Hypothalamus (tissue), 51 donors: ENCODE measurements around the gene CDPF1.
"Not testable (repeated sequence)": the region's sequence is repeated elsewhere in the genome, so short reads cannot be mapped to it uniquely, and the experiment has no call there.

Experiments
- DNase-seq, 51 donors: peaks; one replicate each; lab custom pipeline; 2025; lab: John Stamatoyannopoulos, UW

The CDPF1 gene

DNA sequence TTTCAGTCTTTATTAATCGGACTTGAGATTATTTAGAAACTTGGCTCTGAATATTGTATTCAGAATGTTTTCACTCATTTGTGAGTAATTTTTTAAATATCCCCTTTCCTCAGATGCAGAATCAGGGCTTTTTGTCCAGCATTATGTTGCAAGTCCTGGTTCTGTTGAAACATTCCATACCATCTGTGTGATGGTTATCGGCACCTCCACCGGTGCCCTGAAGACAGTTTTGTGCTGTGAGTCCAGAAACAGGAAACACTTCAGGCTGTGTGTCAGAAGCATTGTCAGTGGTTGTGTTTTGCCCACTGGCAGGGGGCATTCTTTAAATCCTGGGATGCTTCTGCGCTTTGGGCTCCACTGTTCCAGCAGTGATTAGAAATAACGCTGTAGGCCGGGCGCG, 20.4 kb downstream of the CDPF1 start:
- DNase-seq = no peak

DNA sequence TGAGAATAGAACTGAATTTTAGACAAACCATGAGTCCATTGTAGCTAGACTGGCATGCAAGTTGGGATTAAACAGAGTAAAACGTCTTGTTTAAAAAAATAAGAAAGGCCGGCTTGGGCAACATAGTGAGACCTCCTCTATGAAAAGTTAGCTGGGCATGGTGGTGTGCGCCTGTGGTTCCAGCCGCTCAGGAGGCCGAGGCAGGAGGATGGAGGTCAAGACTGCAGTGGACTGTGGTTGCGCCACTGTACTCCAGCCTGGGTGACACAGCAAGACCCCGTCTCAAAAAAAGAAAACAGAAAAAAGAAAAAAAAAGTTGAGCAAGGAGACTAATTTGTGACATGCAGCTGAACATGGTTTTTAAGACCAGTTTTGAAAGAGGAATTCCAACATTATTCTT, 23.5 kb downstream of the CDPF1 start:
- no peak for DNase-seq

GRCh38 chr22:46225631-46226030, 24.5 kb downstream of the CDPF1 start:
- DNase-seq = no peak

GRCh38 chr22:46224898-46225290, 25.2 kb downstream of the CDPF1 start:
- DNase-seq = no peak

DNA sequence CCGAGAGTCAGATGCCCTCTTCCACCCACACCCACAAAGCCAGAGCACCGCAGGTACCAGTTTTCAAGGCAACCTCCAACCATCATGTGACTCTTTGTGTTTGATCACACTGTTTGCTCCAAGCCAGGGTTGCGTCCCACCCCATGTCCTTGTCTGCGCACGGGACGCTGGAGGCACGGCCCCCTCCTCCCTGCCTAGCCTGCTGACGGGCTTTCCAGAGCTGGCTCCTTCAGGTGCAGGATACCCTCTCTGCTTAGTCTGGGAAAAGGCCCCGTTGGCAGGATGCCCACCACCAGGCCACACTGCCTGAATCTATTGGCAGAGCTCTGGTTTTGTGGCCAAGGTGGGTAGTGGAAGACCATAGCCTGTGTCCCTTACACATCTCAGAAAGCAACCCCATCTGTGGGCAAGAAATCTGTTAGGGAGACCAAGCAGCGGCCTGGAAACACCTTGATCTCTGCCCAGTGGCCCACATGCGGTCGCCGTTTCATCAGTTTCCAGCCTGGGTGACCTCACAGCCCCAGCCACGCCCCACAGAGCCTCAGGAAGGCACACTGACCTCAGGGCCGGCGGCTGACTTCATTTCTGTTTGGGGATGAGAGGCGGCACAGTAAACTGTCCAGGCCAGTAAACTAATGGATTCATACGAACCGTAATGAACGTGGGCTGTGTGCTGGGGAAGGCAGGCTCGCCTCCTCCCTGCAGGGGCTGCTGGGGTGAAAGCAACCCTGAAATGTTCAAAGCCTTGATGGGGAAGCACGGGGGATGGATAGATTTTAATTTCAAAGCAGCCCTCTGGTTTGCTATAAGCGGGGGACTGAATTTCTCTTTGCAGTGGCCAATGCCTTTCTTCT, 25.8 kb downstream of the CDPF1 start:
- no peak for DNase-seq

GRCh38 chr22:46220921-46221320, 29.2 kb downstream of the CDPF1 start:
- no peak for DNase-seq

GRCh38 chr22:46219636-46220035, 30.5 kb downstream of the CDPF1 start:
- no peak for DNase-seq

DNA sequence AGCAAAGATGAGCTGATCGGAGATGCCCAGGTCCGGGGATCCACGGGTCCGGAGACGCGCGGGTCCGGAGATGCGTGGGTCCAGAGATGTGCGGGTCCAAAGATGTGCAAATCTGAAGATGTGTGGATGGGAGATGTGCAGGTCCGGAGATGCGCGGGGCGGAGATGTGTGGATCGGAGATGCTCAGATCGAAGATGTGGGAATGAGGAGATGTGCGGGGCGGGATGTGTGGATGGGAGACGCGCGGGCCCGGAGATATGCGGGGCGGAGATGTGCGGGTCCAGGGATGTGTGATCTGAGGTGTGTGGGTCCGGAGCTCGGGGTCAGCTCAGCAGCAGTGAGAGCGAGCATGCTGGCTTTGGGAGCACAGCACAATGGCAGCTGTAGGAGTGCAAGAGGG, 35.5 kb downstream of the CDPF1 start:
- no peak for DNase-seq

GRCh38 chr22:46214149-46214548, 35.9 kb downstream of the CDPF1 start:
- no peak for DNase-seq

GRCh38 chr22:46213052-46213451, 37.0 kb downstream of the CDPF1 start:
- no peak for DNase-seq

DNA sequence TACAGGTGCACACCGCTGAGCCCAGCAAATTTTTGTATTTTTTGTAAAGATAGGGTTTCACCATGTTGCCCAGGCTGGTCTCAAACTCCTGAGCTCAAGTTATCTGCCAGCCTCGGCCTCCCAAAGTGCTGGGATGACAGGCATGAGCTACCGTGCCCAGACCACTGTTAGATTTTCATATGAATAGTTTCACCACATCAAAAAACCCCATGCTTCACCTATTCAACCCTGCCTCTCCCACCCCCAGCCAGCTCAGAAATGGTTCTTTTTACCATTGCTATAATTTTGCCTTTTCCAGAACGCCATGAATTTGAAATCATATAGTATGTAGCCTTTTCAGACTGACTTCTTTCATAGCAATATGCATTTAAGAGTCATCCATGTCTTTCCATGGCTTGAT, 37.9 kb downstream of the CDPF1 start:
- no peak for DNase-seq

GRCh38 chr22:46209262-46209661, 40.8 kb downstream of the CDPF1 start:
- DNase-seq = no peak

GRCh38 chr22:46203601-46203980, 46.5 kb downstream of the CDPF1 start:
- no peak for DNase-seq

DNA sequence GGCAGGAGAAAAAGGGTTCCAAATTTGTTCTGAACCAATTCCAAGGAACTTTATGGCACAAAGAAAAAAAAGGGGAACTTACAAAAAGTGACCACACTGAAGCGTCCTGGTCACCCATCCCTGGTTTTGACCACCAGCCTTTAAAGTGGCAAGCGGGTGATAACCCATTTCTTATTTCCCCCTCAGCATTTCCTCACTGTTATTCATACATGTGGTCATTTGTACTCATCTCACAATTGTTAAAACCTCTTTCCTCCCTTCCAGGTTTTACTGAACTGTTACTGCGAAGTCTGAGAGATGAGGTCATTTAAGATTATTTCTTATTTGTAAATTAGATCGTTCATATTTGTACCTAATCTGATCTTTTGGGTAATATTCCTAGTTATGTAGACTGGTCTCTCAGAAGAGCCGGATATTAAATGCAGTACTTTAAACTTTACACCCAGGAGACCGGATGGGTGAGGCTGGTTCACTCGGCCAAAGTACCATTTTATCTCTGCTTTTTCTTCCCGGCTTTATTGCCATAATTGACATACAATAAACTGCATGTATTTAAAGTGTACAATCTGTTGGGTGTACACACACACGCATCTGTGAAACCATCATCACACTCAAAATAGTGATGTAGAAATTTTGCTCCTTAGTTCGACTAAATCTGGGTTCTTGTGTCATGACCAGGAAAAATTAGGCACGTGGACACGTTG, 47.0 kb downstream of the CDPF1 start:
- DNase-seq = no peak

- no peak for DNase-seq
Measured at GRCh38 chr22:46201059-46201757, 48.9 kb downstream of the CDPF1 start.

GRCh38 chr22:46198806-46199205, 51.3 kb downstream of the CDPF1 start:
- not testable (repeated sequence) for DNase-seq

DNA sequence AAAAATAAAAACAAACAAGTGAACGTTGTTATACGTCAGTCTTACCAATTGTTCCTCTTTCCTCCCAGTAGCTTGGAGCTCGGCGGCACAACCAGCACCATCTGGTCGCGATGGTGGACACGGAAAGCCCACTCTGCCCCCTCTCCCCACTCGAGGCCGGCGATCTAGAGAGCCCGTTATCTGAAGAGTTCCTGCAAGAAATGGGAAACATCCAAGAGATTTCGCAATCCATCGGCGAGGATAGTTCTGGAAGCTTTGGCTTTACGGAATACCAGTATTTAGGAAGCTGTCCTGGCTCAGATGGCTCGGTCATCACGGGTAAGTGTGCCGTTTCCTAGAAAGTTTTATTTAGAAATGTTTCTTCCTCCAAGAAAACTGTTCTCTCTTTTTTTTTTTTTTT, 51.8 kb downstream of the CDPF1 start:
- DNase-seq = no peak

DNA sequence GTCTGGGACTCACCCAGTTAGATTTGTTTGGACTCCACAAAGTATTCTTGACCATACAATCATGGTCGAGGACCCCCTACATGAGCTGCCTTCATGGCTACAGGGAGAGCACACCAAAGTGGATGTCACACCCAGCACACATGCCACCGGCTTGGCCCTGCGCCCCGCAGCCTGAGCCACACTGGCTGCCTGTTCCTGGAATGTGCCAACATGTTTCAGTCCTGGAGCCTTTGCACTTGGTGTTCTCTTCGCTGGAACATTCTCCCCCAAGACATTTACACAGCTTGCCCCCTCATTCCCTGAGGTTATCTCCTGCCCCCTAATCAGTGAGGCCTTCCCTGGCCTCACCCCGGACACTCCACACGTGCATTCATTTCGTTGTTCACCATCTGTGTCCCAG, 53.8 kb downstream of the CDPF1 start:
- DNase-seq = peak in 9 of 51 donors; percentile 3 to 27 (median 15)

- no peak for DNase-seq
Measured at GRCh38 chr22:46195487-46196165, 54.5 kb downstream of the CDPF1 start.
